GM19397 (cell line): ENCODE data around the gene CHRNA4.

Experiments
- ATAC-seq: cut with Tn5 transposase; IDR thresholded peaks from one replicate; pipeline ENCODE4 v1.9.1; 2021; ENCODE audit warnings: mild to moderate bottlenecking, moderate library complexity; ENCODE audit not compliant: unreplicated experiment

CHRNA4 gene

GRCh38 chr20:63364801-63365585, 3.8 kb upstream of the CHRNA4 start:
- ATAC-seq = no peak

GRCh38 chr20:63363981-63364561, 2.9 kb upstream of the CHRNA4 start:
- no peak for ATAC-seq

- ATAC-seq = no peak
These were observed 2.1 kb upstream of the CHRNA4 start for GRCh38 chr20:63363013-63363957.

GRCh38 chr20:63362436-63363009, 1.4 kb upstream of the CHRNA4 start:
- no peak for ATAC-seq

GRCh38 chr20:63361519-63362435, 628 bp upstream of the CHRNA4 start:
- ATAC-seq = no peak

GRCh38 chr20:63359937-63360849, 956 bp downstream of the CHRNA4 start:
- ATAC-seq = no peak

GRCh38 chr20:63359164-63359934, 1.8 kb downstream of the CHRNA4 start:
- no peak for ATAC-seq

GRCh38 chr20:63357921-63358905, 2.9 kb downstream of the CHRNA4 start:
- ATAC-seq = no peak

- no peak for ATAC-seq
These were observed 3.9 kb downstream of the CHRNA4 start for GRCh38 chr20:63356931-63357879.

- ATAC-seq = no peak
These were observed 4.6 kb downstream of the CHRNA4 start for GRCh38 chr20:63356511-63356910.

- no peak for ATAC-seq
These were observed 5.3 kb downstream of the CHRNA4 start for GRCh38 chr20:63355781-63356295.

GRCh38 chr20:63354636-63355350, 6.4 kb downstream of the CHRNA4 start:
- no peak for ATAC-seq

- ATAC-seq = no peak
These were observed 8.3 kb downstream of the CHRNA4 start for GRCh38 chr20:63352811-63353221.

GRCh38 chr20:63351811-63352591, 9.1 kb downstream of the CHRNA4 start:
- no peak for ATAC-seq
